ENCODE measurements around the gene SURF1.
A peak's percentile ranks its signal among the peaks of the same experiment; 100 is the strongest.

GRCh38 chr9:133347985-133348717, 8.1 kb downstream of the SURF1 start, which contains the start of the genes MED22 and RPL7A:
- TF ChIP-seq CTCF (IDR thresholded peaks at IDR 0.05; ENCODE audit: insufficient read depth, low read length) (no peak), GABPA (IDR thresholded peaks at IDR 0.05; ENCODE audit: low read depth) (no peak), REST (IDR thresholded peaks at IDR 0.05; ENCODE audit: insufficient replicate concordance, low read depth) (peak; percentile 86), POLR2AphosphoS5 (IDR thresholded peaks at IDR 0.05; ENCODE audit: low read depth) (peak; percentile 99)

Measured in HL-60 (cell line).